SK-N-SH (cell line): Measurements from ENCODE around the gene LYL1. TPM values are rescaled to one million over a fixed set of nuclear protein-coding genes. Genes with fewer than 3 reads are reported as not detected.

Source experiments
- CTCF ChIA-PET: fragments of 300-600, 350-600 bp; formaldehyde crosslinking; extraction: SDS; loops from one replicate; lab custom pipeline; 2021; lab: Yijun Ruan, JAX
- POLR2A ChIA-PET: fragments of 350-600 bp; sonication (Branson Sonifier 250); formaldehyde crosslinking; extraction: SDS; loops from one replicate; lab custom pipeline; 2020; ENCODE audit warnings: antibody characterized with exemption, inconsistent platforms; lab: Yijun Ruan, JAX
- DNase-seq: peaks from one replicate; pipeline ENCODE4 v3.0.0; 2012
- H2AFZ ChIP-seq: fragments of 200-600 bp; sonication (generic); 2 replicates; pipeline ENCODE4 v1.8.1; 2016; ENCODE audit warnings: antibody characterized with exemption, mild to moderate bottlenecking, low read depth
- H3F3A ChIP-seq: fragments of 200-600 bp; sonication (generic); replicated peaks from 2 replicates; pipeline ENCODE3; 2016; ENCODE audit warnings: antibody characterized with exemption, mild to moderate bottlenecking; ENCODE audit not compliant: insufficient read depth
- H3K27ac ChIP-seq, 2 experiments: fragments of 200-500 bp in 1 of 2; fragments of 200-600 bp in 1 of 2; sonication (Bioruptor generic) in 1 of 2; sonication (generic), shearing (Covaris generic) in 1 of 2; 2 replicates each; pipeline versions ENCODE4 v1.5.1 to v1.6.1; 2014 to 2016; ENCODE audit warnings: low read depth in 2 of 2, inconsistent platforms in 1 of 2, low read length in 1 of 2, mild to moderate bottlenecking in 1 of 2, mixed read lengths in 1 of 2
- H3K27me3 ChIP-seq: fragments of 200-600 bp; sonication (generic), shearing (Covaris generic); 2 replicates; pipeline ENCODE4 v1.6.1; 2016; ENCODE audit warnings: mixed run types; ENCODE audit not compliant: insufficient read depth
- H3K36me3 ChIP-seq, 2 experiments: fragments of 200-500 bp in 1 of 2; fragments of 200-600 bp in 1 of 2; sonication (Bioruptor generic) in 1 of 2; sonication (generic) in 1 of 2; replicated peaks in 1 of 2; 2 replicates each; pipeline versions ENCODE3 to v1.5.1; 2014 to 2016; ENCODE audit warnings: low read length in 1 of 2, mild to moderate bottlenecking in 1 of 2; ENCODE audit not compliant: insufficient read depth in 2 of 2, control insufficient read depth in 1 of 2
- H3K4me1 ChIP-seq, 2 experiments: fragments of 200-500 bp in 1 of 2; fragments of 200-600 bp in 1 of 2; sonication (Bioruptor generic) in 1 of 2; sonication (generic), shearing (Covaris generic) in 1 of 2; 2 replicates each; pipeline versions ENCODE4 v1.5.1 to v1.6.1; 2014 to 2016; ENCODE audit warnings: low read depth in 1 of 2, low read length in 1 of 2, mixed run types in 1 of 2; ENCODE audit not compliant: insufficient read depth in 2 of 2, control insufficient read depth in 1 of 2
- H3K4me2 ChIP-seq: fragments of 200-600 bp; sonication (generic), shearing (Covaris generic); 2 replicates; pipeline ENCODE4 v1.6.1; 2017; ENCODE audit warnings: mixed run types
- H3K4me3 ChIP-seq, 2 experiments: fragments of 200-500 bp in 1 of 2; fragments of 200-600 bp in 1 of 2; sonication (Bioruptor generic) in 1 of 2; sonication (generic), shearing (Covaris generic) in 1 of 2; 2 replicates each; pipeline versions ENCODE4 v1.5.1 to v1.8.1; 2014 to 2016; ENCODE audit warnings: low read depth in 2 of 2, inconsistent platforms in 1 of 2, low read length in 1 of 2, mild to moderate bottlenecking in 1 of 2, mixed read lengths in 1 of 2, moderate library complexity in 1 of 2
- H3K79me2 ChIP-seq: fragments of 200-600 bp; sonication (generic); 2 replicates; pipeline ENCODE4 v1.8.1; 2017; ENCODE audit warnings: mild to moderate bottlenecking; ENCODE audit not compliant: insufficient read depth
- H3K9ac ChIP-seq: fragments of 200-600 bp; sonication (generic); 2 replicates; pipeline ENCODE4 v1.6.1; 2017; ENCODE audit warnings: mixed run types
- H3K9me2 ChIP-seq: fragments of 200-600 bp; sonication (generic); 2 replicates; pipeline ENCODE4 v1.6.1; 2017; ENCODE audit warnings: mixed run types
- H3K9me3 ChIP-seq: fragments of 200-600 bp; sonication (generic); 2 replicates; pipeline ENCODE4 v1.6.1; 2017; ENCODE audit warnings: mixed run types, mild to moderate bottlenecking, moderate library complexity
- H4K20me1 ChIP-seq: fragments of 200-600 bp; sonication (generic); 2 replicates; pipeline ENCODE4 v1.6.1; 2017; ENCODE audit warnings: mild to moderate bottlenecking, mixed run types; ENCODE audit not compliant: insufficient read depth
- CHD2 ChIP-seq: fragments of 150-350 bp; IDR thresholded peaks from 2 replicates; pipeline ENCODE4 v1.6.1; 2018; ENCODE audit warnings: low read length; ENCODE audit not compliant: partially characterized antibody
- ELF1 ChIP-seq: IDR thresholded peaks from 2 replicates; pipeline ENCODE4 v1.4.0; 2012
- EP300 ChIP-seq, 2 experiments: IDR thresholded peaks; 2 replicates each; pipeline versions ENCODE4 v1.4.0 to v1.6.1; 2012; ENCODE audit warnings: borderline replicate concordance in 1 of 2, low read depth in 1 of 2, low read length in 1 of 2
- JUND ChIP-seq: IDR thresholded peaks from 2 replicates; pipeline ENCODE4 v1.4.0; 2012
- MXI1 ChIP-seq: IDR thresholded peaks from 2 replicates; pipeline ENCODE4 v1.6.1; 2012; ENCODE audit warnings: mild to moderate bottlenecking, low read depth, low read length, improper control_type of control experiment
- NRF1 ChIP-seq: IDR thresholded peaks from 2 replicates; pipeline ENCODE4 v1.6.1; 2012; ENCODE audit warnings: low read depth, mild to moderate bottlenecking, low read length
- RAD21 ChIP-seq: IDR thresholded peaks from 2 replicates; pipeline ENCODE4 v1.6.1; 2012; ENCODE audit warnings: mild to moderate bottlenecking, low read length
- TAF1 ChIP-seq: IDR thresholded peaks from 2 replicates; pipeline ENCODE4 v1.6.1; 2012; ENCODE audit warnings: low read depth, mild to moderate bottlenecking, low read length, moderate library complexity, borderline replicate concordance
- ZBTB33 ChIP-seq: IDR thresholded peaks from 2 replicates; pipeline ENCODE4 v1.4.0; 2012; ENCODE audit warnings: low read depth, borderline replicate concordance
- WGBS: methylation state at CpG from one replicate; pipeline ENCODE4 v1.1.6; 2017; ENCODE audit warnings: low lambda C conversion rate; 5-methylcytosine and 5-hydroxymethylcytosine counted together
- polyA plus RNA-seq, 3 experiments: library from polyadenylated mRNA; depleted of rRNA; stranded (reverse); fragments of >200 nt; gene quantifications; 2 replicates each; pipeline ENCODE4 v1.2.3, GENCODE V29; 2012
- TF ChIP-seq, protein P1 (sequence below): fragments of 200-600 bp; sonication (generic); IDR thresholded peaks from 2 replicates; pipeline ENCODE4 v1.6.1; 2017; ENCODE audit warnings: antibody characterized with exemption, mild to moderate bottlenecking, moderate library complexity
- TF ChIP-seq, protein P2 (sequence below): fragments of 150-350 bp; IDR thresholded peaks from 2 replicates; pipeline ENCODE4 v1.6.1; 2017; ENCODE audit warnings: antibody characterized with exemption, low read length, low read depth, borderline replicate concordance

Gene LYL1
- polyA plus RNA-seq, 1 of the 3 experiments (the other 2 are of a cell fraction), result 2.2 TPM

DNA sequence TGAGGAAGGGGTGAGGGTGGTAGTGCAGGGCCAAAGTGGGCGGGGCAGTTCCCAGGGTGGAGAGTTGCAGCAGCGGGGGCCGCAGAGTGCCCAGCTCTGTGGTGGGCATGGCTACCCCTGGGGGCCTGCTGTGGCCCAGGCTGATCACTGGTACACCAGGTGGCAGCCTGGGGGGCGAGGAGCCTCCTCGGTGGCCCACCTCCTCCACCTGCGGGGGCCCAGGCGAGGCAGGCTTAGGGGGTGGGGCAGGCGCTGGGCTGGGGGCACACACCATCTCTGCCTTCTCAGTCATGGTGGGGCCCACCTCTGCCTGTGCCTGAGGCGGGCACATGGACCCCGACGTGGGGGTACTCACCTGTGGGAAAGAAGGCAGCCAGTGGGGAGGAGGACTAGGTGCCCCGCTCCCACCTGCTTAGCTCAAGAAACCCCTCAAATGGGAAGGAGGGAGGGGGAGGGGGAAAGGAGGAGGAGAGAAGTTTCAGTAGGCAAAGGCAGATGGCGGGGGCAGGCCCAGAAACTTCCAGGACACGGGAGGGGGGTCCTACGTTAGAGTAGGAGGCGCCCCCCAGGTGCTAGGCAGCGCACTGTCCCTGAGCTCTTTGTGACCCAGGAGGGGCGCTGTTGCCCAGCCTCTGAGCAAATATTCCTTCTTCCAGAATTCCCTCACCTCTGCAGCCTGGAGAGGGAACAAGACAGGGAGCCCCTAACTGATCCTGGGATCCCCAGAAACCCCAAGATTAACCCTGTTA, 1.6 kb downstream of the LYL1 start:
- no peaks in the 10 kb centered on the region for H3K27me3 ChIP-seq
- peaks cover 0 to 17% of the 10 kb centered on the region in 2 experiments for H3K36me3 ChIP-seq
- no peaks in the 10 kb centered on the region for H3K9me3 ChIP-seq
- POLR2A ChIA-PET, result no interaction called here
- H3K9ac ChIP-seq, result no peak overlapping the region
- CTCF ChIA-PET, result interaction anchor here (0.6 to 9.5 kb wide), 16 partner anchors 8 to 220 kb away, joined by 3 to 76 read pairs (median 3); partner anchors contain the start of gene DNASE2
- no peaks in the 10 kb centered on the region for H4K20me1 ChIP-seq
- H3K79me2 ChIP-seq, result peaks cover 12% of the 10 kb centered on the region; the same call in 1 of the 2 replicates
- H3K27ac ChIP-seq, result peak overlapping the region in 1 of 2 experiments; percentile 92; a peak in 1 of 4 replicates
- WGBS, result 85% methylated on average over 9 of the region's 18 CpGs
- H3K4me1 ChIP-seq, result peaks cover 0 to 28% of the 10 kb centered on the region in 2 experiments; a peak in 3 of 4 replicates
- H2AFZ ChIP-seq, result no peak overlapping the region
- no peak for TF ChIP-seq EP300 (IDR thresholded peaks at IDR 0.05; ENCODE audit: borderline replicate concordance in 1 of 2, low read depth in 1 of 2, low read length in 1 of 2)
- TF ChIP-seq TAF1, result no peak
- TF ChIP-seq, protein P1, sequence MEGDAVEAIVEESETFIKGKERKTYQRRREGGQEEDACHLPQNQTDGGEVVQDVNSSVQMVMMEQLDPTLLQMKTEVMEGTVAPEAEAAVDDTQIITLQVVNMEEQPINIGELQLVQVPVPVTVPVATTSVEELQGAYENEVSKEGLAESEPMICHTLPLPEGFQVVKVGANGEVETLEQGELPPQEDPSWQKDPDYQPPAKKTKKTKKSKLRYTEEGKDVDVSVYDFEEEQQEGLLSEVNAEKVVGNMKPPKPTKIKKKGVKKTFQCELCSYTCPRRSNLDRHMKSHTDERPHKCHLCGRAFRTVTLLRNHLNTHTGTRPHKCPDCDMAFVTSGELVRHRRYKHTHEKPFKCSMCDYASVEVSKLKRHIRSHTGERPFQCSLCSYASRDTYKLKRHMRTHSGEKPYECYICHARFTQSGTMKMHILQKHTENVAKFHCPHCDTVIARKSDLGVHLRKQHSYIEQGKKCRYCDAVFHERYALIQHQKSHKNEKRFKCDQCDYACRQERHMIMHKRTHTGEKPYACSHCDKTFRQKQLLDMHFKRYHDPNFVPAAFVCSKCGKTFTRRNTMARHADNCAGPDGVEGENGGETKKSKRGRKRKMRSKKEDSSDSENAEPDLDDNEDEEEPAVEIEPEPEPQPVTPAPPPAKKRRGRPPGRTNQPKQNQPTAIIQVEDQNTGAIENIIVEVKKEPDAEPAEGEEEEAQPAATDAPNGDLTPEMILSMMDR, result peak; percentile 44
- no peak for TF ChIP-seq MXI1
- no peak for TF ChIP-seq ELF1
- no peak for TF ChIP-seq ZBTB33
- peak; percentile 27 for TF ChIP-seq RAD21
- TF ChIP-seq, protein P2, sequence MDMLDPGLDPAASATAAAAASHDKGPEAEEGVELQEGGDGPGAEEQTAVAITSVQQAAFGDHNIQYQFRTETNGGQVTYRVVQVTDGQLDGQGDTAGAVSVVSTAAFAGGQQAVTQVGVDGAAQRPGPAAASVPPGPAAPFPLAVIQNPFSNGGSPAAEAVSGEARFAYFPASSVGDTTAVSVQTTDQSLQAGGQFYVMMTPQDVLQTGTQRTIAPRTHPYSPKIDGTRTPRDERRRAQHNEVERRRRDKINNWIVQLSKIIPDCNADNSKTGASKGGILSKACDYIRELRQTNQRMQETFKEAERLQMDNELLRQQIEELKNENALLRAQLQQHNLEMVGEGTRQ, result no peak
- no peak for TF ChIP-seq NRF1
- TF ChIP-seq JUND, result no peak
- no peak for TF ChIP-seq CHD2
- H3K4me2 ChIP-seq, result no peak overlapping the region
- no peak for DNase-seq
- peak overlapping the region in 1 of 2 experiments; percentile 19; a peak in 1 of 4 replicates for H3K4me3 ChIP-seq
- peaks cover 5% of the 10 kb centered on the region for H3F3A ChIP-seq
- H3K9me2 ChIP-seq, result no peaks in the 10 kb centered on the region
